HG02678 (cell line): Measurements from ENCODE around the gene MYRIP.
"Not testable (repeated sequence)": the region's sequence is repeated elsewhere in the genome, so short reads cannot be mapped to it uniquely, and the experiment has no call there.

Source experiments
- ATAC-seq: cut with Tn5 transposase; IDR thresholded peaks from one replicate; pipeline ENCODE4 v1.9.1; 2021; ENCODE audit warnings: mild to moderate bottlenecking, moderate library complexity; ENCODE audit not compliant: unreplicated experiment

The MYRIP gene

GRCh38 chr3:40021338-40021737 is 211.9 kb downstream of the MYRIP start:
- ATAC-seq = no peak

DNA sequence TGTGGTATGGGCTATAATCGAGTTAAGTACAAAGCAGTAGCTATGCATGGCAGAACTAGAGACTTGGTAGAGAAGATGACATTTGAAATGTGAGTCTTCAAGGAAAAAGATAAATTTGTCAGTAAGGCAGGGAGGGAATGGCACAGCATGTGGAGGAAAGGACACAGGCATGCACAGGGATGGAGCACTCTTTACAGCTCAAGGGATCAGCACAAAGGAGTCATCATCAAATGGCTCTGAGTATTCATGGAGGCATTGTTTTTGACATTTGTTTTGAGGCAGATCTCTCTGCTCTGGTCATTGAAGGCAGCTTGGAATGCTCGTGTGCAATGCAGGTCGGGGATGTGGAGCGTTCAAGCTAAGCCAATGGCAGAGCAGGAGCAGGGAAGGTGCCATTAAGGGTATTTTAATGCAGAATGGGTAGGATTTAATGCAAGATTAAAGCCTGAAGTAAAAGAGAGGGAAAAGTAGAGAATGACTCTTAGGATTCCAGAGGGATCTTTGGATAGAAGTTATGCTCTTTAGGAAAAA is 213.0 kb downstream of the MYRIP start:
- ATAC-seq = no peak

DNA sequence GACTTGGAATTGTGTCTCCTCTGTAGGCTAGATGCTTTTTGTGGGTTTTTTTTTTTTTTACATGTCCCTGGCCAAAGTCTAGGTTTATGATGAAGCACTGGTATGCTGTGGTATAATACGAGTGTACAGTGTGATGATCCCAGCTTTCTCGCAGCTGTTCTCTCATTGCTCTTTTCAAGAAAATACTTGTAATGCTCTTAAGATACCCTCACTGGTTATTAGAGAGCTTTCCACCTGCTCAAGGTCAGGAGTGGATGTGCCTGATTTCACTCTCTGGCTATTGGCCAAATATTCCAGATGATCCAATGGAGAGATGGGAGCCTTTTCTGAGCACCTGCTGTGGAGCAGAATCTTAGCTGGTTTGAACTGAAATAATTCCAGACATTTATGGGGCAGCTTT is 215.1 kb downstream of the MYRIP start:
- ATAC-seq = no peak

DNA sequence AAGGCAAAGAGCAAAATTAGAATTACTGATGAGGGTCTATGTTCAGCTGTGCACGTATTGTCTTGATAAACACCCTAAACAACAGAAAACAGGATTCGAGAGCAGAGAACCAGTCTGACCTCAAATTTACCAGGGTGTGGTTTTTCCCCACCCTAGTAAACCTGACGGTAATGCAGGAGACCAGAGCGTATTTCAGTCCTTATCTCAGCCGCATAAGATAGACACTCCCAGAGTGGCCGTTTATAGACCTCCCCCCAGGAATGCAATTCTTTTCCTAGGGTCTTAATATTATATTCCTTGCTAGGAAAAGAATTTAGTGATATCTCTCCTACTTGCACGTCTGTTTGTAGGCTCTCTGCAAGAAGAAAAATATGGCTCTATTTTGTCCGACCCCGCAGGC is 216.5 kb downstream of the MYRIP start:
- ATAC-seq = not testable (repeated sequence)

GRCh38 chr3:40035177-40035576 is 225.8 kb downstream of the MYRIP start:
- ATAC-seq = no peak

DNA sequence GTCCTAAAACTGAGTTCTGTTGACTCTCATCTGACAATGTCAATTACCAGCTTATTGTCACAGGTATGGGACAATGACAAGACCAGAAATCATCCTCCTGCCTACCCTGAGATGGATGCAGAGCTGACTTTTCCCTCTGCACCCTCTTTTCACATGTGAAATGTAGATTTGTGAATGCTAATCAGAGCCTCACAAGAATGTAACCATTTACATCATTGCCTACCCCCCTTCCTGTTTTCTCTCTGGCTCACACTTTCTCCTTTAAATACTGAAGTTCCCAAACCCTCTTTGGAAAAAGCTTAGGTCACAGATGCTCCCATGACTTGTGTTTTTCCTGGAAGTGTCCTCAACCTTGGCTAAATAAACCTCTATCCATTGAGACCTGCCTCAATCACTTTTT is 228.2 kb downstream of the MYRIP start:
- ATAC-seq = no peak

DNA sequence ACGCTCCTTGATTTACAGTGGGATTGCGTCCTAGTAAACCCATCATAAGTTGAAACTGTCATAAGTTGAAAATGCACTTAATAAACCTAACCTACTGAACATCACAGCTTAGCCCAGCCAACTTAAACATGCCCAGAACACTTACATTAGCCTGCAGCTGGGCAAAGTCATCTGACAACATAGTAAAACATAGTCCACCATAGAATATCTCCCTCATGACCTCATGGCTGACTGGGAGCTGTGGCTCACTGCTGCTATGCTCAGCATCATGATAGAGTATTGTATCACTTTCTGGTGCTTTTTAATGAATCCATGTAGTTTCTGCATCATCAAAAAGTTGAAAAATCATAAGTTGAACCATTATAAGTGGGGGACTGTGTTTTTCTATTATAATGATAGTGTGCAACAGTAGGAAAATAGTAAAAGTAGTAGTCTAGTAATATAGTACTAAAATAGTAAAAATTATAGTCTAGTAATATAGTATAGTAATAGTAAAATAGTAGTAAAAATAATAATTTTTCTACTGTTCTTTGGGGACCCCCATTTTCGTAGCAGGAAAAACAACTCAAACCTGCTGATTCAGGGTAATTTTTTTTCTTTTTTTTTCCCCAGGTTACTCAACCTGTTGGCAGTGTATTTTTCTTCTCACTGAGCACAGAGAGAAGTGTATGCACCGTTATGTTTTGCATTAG is 233.5 kb downstream of the MYRIP start:
- ATAC-seq = no peak

- no peak for ATAC-seq
Measured at GRCh38 chr3:40043444-40043755, 234.0 kb downstream of the MYRIP start.

GRCh38 chr3:40044487-40044886 is 235.1 kb downstream of the MYRIP start:
- no peak for ATAC-seq

GRCh38 chr3:40045051-40045450 is 235.6 kb downstream of the MYRIP start:
- no peak for ATAC-seq

DNA sequence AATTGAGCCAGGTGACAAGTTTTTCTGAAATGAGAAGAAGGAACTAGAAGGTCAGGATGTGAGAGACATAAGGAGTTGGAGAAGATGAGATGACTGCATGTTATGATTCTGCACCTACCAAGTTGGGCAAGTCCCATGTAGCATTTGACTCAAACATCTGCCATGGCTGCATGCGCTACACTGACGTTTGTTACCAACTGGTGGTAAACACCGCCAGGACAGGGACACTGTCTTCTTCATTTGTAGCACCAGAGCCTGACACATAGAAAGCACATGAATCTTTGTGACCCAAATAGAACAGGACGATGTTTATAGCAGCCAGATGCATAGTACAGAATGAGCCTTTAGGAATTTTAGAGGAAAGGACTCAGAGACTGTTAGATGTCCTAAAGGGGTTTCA is 236.7 kb downstream of the MYRIP start:
- ATAC-seq = no peak

DNA sequence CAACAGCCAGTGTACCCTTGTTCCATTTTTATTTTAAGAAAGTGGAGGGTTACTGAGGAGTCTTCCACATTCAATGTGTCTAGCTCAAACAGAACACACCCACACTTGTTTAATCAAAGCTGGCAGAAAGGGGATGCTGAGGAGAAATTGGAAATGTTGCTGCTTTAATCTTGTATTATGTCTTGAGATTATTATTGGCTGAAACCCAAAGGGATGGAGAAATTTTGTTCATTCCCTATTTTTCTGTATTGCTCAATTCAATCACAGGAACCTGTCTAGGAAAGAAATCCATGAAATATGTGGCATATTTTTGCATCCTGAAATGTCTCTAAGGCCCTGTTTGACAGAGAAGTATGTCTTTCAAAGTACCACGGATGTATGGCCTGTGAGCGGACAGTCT is 238.0 kb downstream of the MYRIP start:
- no peak for ATAC-seq

GRCh38 chr3:40053663-40054062 is 244.3 kb downstream of the MYRIP start:
- no peak for ATAC-seq

- ATAC-seq = no peak
Measured at GRCh38 chr3:40054568-40055222, 245.3 kb downstream of the MYRIP start.

GRCh38 chr3:40055361-40055760 is 246.0 kb downstream of the MYRIP start:
- no peak for ATAC-seq

DNA sequence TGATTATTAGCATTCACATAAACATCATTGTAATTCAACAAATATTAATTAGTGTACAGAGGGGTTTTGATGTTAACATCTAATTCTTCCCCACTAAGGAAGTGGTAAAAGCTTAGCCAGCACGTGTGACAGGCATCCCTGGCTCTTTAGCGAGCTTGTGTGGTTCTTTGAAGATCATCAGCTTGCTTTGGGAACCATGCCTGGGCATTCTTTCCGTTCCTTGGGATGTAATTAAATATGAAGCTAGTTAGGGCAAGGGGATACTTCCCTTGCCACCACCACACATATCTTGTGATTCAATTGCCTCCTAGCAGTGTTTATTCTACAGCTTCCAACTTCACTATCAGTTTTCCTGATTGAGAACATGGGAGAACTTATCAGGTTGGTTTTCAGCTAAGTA is 246.5 kb downstream of the MYRIP start:
- no peak for ATAC-seq

GRCh38 chr3:40057077-40057476 is 247.7 kb downstream of the MYRIP start:
- no peak for ATAC-seq

DNA sequence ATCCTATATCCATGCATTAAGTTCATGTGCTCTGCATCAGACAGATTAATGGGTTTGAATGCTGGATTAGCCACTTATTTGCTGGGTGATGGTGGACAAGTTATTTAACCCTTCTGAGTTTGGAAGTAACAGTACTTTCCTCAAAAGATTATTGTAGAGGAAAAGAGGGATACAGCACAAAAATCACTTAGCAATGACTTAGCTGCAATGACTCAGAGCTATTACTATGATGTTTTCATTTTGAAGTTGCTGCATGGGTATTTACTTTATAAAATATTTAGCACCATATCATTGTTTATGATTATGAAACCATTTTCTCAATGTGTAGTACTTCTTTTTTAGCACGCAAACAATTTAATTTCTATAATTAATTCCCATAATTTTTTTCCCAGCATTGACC is 248.4 kb downstream of the MYRIP start:
- ATAC-seq = no peak

- no peak for ATAC-seq
Measured at GRCh38 chr3:40068636-40069035, 259.2 kb downstream of the MYRIP start.

DNA sequence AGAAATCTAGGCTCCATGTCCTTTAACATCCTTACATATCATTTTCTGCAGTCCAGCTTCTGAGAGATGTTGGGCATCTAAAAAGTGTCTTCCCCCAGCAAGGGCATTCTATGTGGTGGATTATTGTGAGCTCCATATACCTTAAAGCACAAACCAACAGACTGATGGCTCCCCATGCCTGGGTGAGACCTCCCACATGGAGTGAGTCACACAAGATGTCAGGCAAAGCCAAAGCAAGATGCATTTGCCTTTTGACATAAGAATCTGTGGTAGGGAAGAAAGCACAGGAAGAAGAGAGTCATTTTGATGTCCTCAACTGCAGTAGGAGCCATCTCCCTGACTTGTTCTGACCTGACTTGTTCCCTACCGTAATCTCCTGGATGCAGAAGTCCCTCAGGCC is 261.4 kb downstream of the MYRIP start:
- ATAC-seq = no peak

DNA sequence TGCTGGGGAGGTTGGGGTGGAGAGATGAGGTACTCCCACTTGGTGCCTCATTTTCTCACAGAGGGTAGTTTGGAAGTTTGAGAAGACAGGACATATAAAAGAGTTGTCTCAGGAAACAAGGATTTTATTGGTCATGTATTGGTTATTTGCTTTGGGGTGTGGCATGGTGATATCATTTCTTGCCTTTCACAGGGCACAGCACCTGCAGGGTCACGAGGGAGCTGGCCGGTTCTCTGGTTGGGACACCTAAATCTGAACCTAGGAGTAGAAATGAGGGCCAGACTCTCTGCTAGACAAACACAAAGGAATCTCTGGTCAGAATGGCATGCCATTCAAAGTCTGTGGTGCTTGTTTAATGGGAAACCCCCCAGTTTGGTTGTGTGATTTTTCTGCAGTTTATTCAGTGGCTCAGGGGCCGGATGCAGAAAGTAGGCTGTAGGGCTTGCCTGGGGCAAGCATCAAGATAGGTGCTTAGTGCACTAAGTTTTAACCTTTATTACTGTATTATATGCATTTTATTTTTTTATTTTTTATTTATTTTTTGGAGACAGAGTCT is 262.4 kb downstream of the MYRIP start:
- ATAC-seq = no peak

- ATAC-seq = no peak
Measured at GRCh38 chr3:40073310-40074007, 264.1 kb downstream of the MYRIP start.
